ENCODE data around the gene SWI5.
A peak's percentile ranks its signal among the peaks of the same experiment; 100 is the strongest.

The SWI5 gene

GRCh38 chr9:128252317-128253139 is 23.5 kb upstream of the SWI5 start:
- DNase-seq (ENCODE audit: low read depth), result no peak

- DNase-seq (ENCODE audit: low read depth), result no peak
Measured at GRCh38 chr9:128253140-128253990, 22.7 kb upstream of the SWI5 start.

- DNase-seq (ENCODE audit: low read depth), result no peak
Measured at GRCh38 chr9:128253991-128254346, 22.1 kb upstream of the SWI5 start.

GRCh38 chr9:128254362-128254761 is 21.7 kb upstream of the SWI5 start:
- DNase-seq (ENCODE audit: low read depth), result no peak

GRCh38 chr9:128254855-128255759 is 21.0 kb upstream of the SWI5 start:
- peak; percentile 32 for DNase-seq (ENCODE audit: low read depth)

- DNase-seq (ENCODE audit: low read depth), result no peak
Measured at GRCh38 chr9:128257086-128257825, 18.8 kb upstream of the SWI5 start.

- DNase-seq (ENCODE audit: low read depth), result no peak
Measured at GRCh38 chr9:128257907-128258306, 18.2 kb upstream of the SWI5 start.

- no peak for DNase-seq (ENCODE audit: low read depth)
Measured at GRCh38 chr9:128258326-128258725, 17.8 kb upstream of the SWI5 start.

GRCh38 chr9:128259156-128259555 is 16.9 kb upstream of the SWI5 start:
- no peak for DNase-seq (ENCODE audit: low read depth)

- DNase-seq (ENCODE audit: low read depth), result no peak
Measured at GRCh38 chr9:128260340-128260739, 15.7 kb upstream of the SWI5 start.

GRCh38 chr9:128262687-128263086 is 13.4 kb upstream of the SWI5 start:
- no peak for DNase-seq (ENCODE audit: low read depth)

- no peak for DNase-seq (ENCODE audit: low read depth)
Measured at GRCh38 chr9:128265348-128265847, 10.7 kb upstream of the SWI5 start.

GRCh38 chr9:128266868-128267590 is 9.0 kb upstream of the SWI5 start:
- no peak for DNase-seq (ENCODE audit: low read depth)

GRCh38 chr9:128271112-128271511 is 5.0 kb upstream of the SWI5 start:
- DNase-seq (ENCODE audit: low read depth), result no peak

- no peak for DNase-seq (ENCODE audit: low read depth)
Measured at GRCh38 chr9:128271512-128271911, 4.6 kb upstream of the SWI5 start.

- no peak for DNase-seq (ENCODE audit: low read depth)
Measured at GRCh38 chr9:128274245-128274644, 1.8 kb upstream of the SWI5 start.

GRCh38 chr9:128275198-128276007 is 673 bp upstream of the SWI5 start, which contains the start of gene GOLGA2:
TSS of gene GOLGA2 (minus strand) at chr9:128276007. CDS start at chr9:128275976, 31 bp downstream.
- DNase-seq (ENCODE audit: low read depth), result no peak

- DNase-seq (ENCODE audit: low read depth), result no peak
Measured at GRCh38 chr9:128276574-128277270, 646 bp downstream of the SWI5 start.
